Fibroblast of the conjunctiva (primary cell): ENCODE measurements around the gene GSG1L2.
A peak's percentile ranks its signal among the peaks of the same experiment; 100 is the strongest.

Experiments
- DNase-seq: peaks from one replicate; pipeline ENCODE4 v3.0.0-alpha.2; 2010; ENCODE audit warnings: low read depth

Gene GSG1L2

GRCh38 chr17:9821921-9822320, at the start of gene GSG1L2:
TSS of gene GSG1L2 (minus strand) at chr17:9822079. CDS start at chr17:9822071, 8 bp downstream.
- no peak for DNase-seq

- no peak for DNase-seq
Measured at GRCh38 chr17:9868552-9868951, 46.7 kb upstream of the GSG1L2 start.

GRCh38 chr17:9865586-9865985, 43.7 kb upstream of the GSG1L2 start:
- DNase-seq = no peak

GRCh38 chr17:9862949-9863348, 41.1 kb upstream of the GSG1L2 start:
- DNase-seq = no peak

- no peak for DNase-seq
Measured at GRCh38 chr17:9862220-9862619, 40.3 kb upstream of the GSG1L2 start.

- DNase-seq = no peak
Measured at GRCh38 chr17:9860851-9861250, 39.0 kb upstream of the GSG1L2 start.

GRCh38 chr17:9859781-9860180, 37.9 kb upstream of the GSG1L2 start:
- no peak for DNase-seq

GRCh38 chr17:9855036-9855435, 33.2 kb upstream of the GSG1L2 start:
- no peak for DNase-seq

GRCh38 chr17:9854255-9854654, 32.4 kb upstream of the GSG1L2 start:
- no peak for DNase-seq

GRCh38 chr17:9850151-9850550, 28.3 kb upstream of the GSG1L2 start:
- no peak for DNase-seq

- DNase-seq = no peak
Measured at GRCh38 chr17:9845306-9845705, 23.4 kb upstream of the GSG1L2 start.

- DNase-seq = no peak
Measured at GRCh38 chr17:9844153-9844552, 22.3 kb upstream of the GSG1L2 start.

GRCh38 chr17:9843152-9844010, 21.5 kb upstream of the GSG1L2 start:
- DNase-seq = no peak

- peak; percentile 27 for DNase-seq
Measured at GRCh38 chr17:9842057-9842758, 20.3 kb upstream of the GSG1L2 start.

GRCh38 chr17:9839433-9839832, 17.6 kb upstream of the GSG1L2 start:
- DNase-seq = no peak

- DNase-seq = peak; percentile 34
Measured at GRCh38 chr17:9837551-9838471, 15.9 kb upstream of the GSG1L2 start.

- no peak for DNase-seq
Measured at GRCh38 chr17:9833922-9834321, 12.0 kb upstream of the GSG1L2 start.

GRCh38 chr17:9830711-9831110, 8.8 kb upstream of the GSG1L2 start:
- DNase-seq = no peak

- DNase-seq = no peak
Measured at GRCh38 chr17:9829343-9829742, 7.5 kb upstream of the GSG1L2 start.

GRCh38 chr17:9828296-9829295, 6.7 kb upstream of the GSG1L2 start:
- DNase-seq = no peak

GRCh38 chr17:9825641-9826150, 3.8 kb upstream of the GSG1L2 start, which contains the start of gene GLP2R:
TSS of gene GLP2R (plus strand) at chr17:9825924. CDS start at chr17:9826064, 140 bp downstream.
- no peak for DNase-seq
